Endodermal cell (in vitro differentiated cells): ENCODE data around the gene EDNRA. TPM values are rescaled to one million over a fixed set of nuclear protein-coding genes. Genes with fewer than 3 reads are reported as not detected.

Source experiments
- DNase-seq: peaks from one replicate; pipeline ENCODE4 v3.0.0-alpha.2; 2017
- H3K27ac ChIP-seq: 2 replicates; pipeline ENCODE4 v1.5.1; 2013; ENCODE audit warnings: mild to moderate bottlenecking, low read depth, low read length, moderate library complexity
- H3K27me3 ChIP-seq: 2 replicates; pipeline ENCODE4 v1.6.1; 2013; ENCODE audit warnings: mild to moderate bottlenecking, low read length, moderate library complexity; ENCODE audit not compliant: insufficient read depth, control insufficient read depth, poor library complexity, severe bottlenecking
- H3K36me3 ChIP-seq: 2 replicates; pipeline ENCODE4 v1.7.0; 2013; ENCODE audit warnings: mild to moderate bottlenecking, low read length, moderate library complexity; ENCODE audit not compliant: control insufficient read depth, insufficient read depth
- H3K4me1 ChIP-seq: one replicate; pipeline ENCODE4 v1.7.0; 2013; ENCODE audit warnings: low read length; ENCODE audit not compliant: control insufficient read depth, insufficient read depth
- H3K4me3 ChIP-seq: 2 replicates; pipeline ENCODE4 v1.5.1; 2013; ENCODE audit warnings: mild to moderate bottlenecking, low read length, moderate library complexity
- H3K9ac ChIP-seq: 2 replicates; pipeline ENCODE4 v1.6.1; 2013; ENCODE audit warnings: mild to moderate bottlenecking, low read length, moderate library complexity; ENCODE audit not compliant: poor library complexity, severe bottlenecking; ENCODE audit errors: extremely low read depth
- H3K9me3 ChIP-seq: 2 replicates; pipeline ENCODE4 v1.6.1; 2013; ENCODE audit warnings: mild to moderate bottlenecking, low read length, moderate library complexity; ENCODE audit not compliant: control insufficient read depth
- H3K27ac Mint-ChIP-seq: 2 replicates; pipeline ENCODE4 v1.8.0; 2020; ENCODE audit warnings: mixed read lengths
- H3K27me3 Mint-ChIP-seq: 2 replicates; pipeline ENCODE4 v1.8.0; 2021; ENCODE audit warnings: mild to moderate bottlenecking, mixed read lengths; ENCODE audit not compliant: insufficient read depth
- H3K36me3 Mint-ChIP-seq: 2 replicates; pipeline ENCODE4 v1.8.0; 2020; ENCODE audit warnings: low read depth, mixed read lengths
- H3K4me1 Mint-ChIP-seq: 2 replicates; pipeline ENCODE4 v1.8.0; 2020; ENCODE audit warnings: mixed read lengths
- H3K4me3 Mint-ChIP-seq: 2 replicates; pipeline ENCODE4 v1.8.0; 2020; ENCODE audit warnings: mild to moderate bottlenecking, moderate library complexity, mixed read lengths
- H3K9me3 Mint-ChIP-seq: 2 replicates; pipeline ENCODE4 v1.8.0; 2020; ENCODE audit warnings: mild to moderate bottlenecking, mixed read lengths
- WGBS, 2 experiments: methylation state at CpG; one replicate each; pipeline versions ENCODE4 v1.1.5 to v1.1.7; 2013; ENCODE audit warnings: missing lambda C conversion rate in 2 of 2, mixed read lengths in 1 of 2; ENCODE audit not compliant: insufficient coverage in 1 of 2, insufficient read length in 1 of 2; 5-methylcytosine and 5-hydroxymethylcytosine counted together
- total RNA-seq, 2 donors: library from RNA; stranded (reverse); fragmentation: NEBNext Ultra II Directional in 1 of 2; extraction: Animal tissue kit (Norgen Biotek cat#: 25700) in 1 of 2; gene quantifications; 2 replicates in 1 of 2; 3 replicates in 1 of 2; pipeline ENCODE4 v1.2.1, GENCODE V29; 2021
- TF ChIP-seq, protein P1 (sequence below): fragments of 200-600 bp; sonication (generic); conservative IDR thresholded peaks from 2 replicates; pipeline ENCODE4 v1.5.0; 2021; ENCODE audit warnings: antibody characterized with exemption, mild to moderate bottlenecking

Gene EDNRA
- total RNA-seq, 2 donors from 2014 or later: 11.5 to 13.2 TPM

DNA sequence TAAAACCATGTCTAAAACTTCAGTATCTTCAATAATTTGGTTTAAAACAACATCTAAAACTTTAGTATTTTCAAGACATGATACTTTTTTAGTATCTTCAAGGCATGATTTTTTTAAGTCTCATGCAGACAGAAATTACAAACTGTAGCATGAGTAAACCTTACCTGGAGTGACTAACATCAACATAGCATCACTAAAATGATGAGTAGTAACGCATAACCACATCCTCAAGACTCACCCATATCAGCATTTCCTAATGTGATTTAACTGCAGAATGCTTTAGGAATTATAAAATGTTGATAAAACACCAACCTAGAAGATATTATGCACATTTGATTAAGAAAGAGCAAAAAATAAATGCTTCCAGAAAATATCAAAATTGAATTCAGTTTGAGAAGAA is 19.7 kb upstream of the EDNRA start:
- no peak for DNase-seq
- H3K4me1 ChIP-seq: no peaks in the 10 kb centered on the region
- H3K27ac Mint-ChIP-seq: no peak overlapping the region
- no peaks in the 10 kb centered on the region for H3K36me3 ChIP-seq
- no peak overlapping the region for H3K4me3 Mint-ChIP-seq
- no peaks in the 10 kb centered on the region for H3K36me3 Mint-ChIP-seq
- no peak overlapping the region for H3K9ac ChIP-seq
- TF ChIP-seq, protein P1, sequence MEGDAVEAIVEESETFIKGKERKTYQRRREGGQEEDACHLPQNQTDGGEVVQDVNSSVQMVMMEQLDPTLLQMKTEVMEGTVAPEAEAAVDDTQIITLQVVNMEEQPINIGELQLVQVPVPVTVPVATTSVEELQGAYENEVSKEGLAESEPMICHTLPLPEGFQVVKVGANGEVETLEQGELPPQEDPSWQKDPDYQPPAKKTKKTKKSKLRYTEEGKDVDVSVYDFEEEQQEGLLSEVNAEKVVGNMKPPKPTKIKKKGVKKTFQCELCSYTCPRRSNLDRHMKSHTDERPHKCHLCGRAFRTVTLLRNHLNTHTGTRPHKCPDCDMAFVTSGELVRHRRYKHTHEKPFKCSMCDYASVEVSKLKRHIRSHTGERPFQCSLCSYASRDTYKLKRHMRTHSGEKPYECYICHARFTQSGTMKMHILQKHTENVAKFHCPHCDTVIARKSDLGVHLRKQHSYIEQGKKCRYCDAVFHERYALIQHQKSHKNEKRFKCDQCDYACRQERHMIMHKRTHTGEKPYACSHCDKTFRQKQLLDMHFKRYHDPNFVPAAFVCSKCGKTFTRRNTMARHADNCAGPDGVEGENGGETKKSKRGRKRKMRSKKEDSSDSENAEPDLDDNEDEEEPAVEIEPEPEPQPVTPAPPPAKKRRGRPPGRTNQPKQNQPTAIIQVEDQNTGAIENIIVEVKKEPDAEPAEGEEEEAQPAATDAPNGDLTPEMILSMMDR: no peak
- peaks cover 5% of the 10 kb centered on the region for H3K9me3 Mint-ChIP-seq
- H3K4me1 Mint-ChIP-seq: no peaks in the 10 kb centered on the region
- no peak overlapping the region for H3K4me3 ChIP-seq
- no peaks in the 10 kb centered on the region for H3K27me3 ChIP-seq
- no peaks in the 10 kb centered on the region for H3K9me3 ChIP-seq
- no peaks in the 10 kb centered on the region for H3K27me3 Mint-ChIP-seq
- WGBS, 2 experiments: 90% methylated on average over 1 of the region's 1 CpG; no CpG with 5 or more reads in 1 of the 2 experiments
- no peak overlapping the region for H3K27ac ChIP-seq

DNA sequence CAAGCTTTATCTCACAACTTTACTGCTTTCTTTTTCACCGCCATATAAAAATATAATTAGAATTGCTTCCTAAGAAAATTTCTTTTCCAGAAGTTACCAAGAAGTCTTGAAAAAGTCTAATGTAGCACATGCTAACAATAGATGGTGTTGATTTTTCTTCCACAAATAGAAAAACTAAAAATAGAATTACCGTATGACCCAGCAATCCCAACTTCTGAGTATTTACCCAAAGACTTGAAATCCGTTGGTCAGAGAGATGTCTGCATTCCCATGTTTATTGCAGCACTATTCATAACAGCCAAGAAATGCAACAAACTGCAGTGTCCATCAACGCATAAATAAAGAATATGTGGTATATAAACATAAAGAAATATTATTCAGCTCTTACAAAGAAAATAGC is 17.8 kb upstream of the EDNRA start:
- TF ChIP-seq, protein P1: no peak
- Mint-ChIP-seq H3K4me1 (no peaks in the 10 kb centered on the region), H3K27me3 (no peaks in the 10 kb centered on the region), H3K4me3 (no peak overlapping the region), H3K9me3 (peaks cover 5% of the 10 kb centered on the region), H3K27ac (no peak overlapping the region), H3K36me3 (no peaks in the 10 kb centered on the region)
- Histone ChIP-seq H3K27ac (no peak overlapping the region), H3K4me3 (no peak overlapping the region), H3K36me3 (no peaks in the 10 kb centered on the region), H3K27me3 (no peaks in the 10 kb centered on the region), H3K9me3 (no peaks in the 10 kb centered on the region), H3K9ac (no peak overlapping the region), H3K4me1 (no peaks in the 10 kb centered on the region)
- no peak for DNase-seq
- 86 to 100% methylated on average over 1 to 3 of the region's 4 CpGs for WGBS, 2 experiments

DNA sequence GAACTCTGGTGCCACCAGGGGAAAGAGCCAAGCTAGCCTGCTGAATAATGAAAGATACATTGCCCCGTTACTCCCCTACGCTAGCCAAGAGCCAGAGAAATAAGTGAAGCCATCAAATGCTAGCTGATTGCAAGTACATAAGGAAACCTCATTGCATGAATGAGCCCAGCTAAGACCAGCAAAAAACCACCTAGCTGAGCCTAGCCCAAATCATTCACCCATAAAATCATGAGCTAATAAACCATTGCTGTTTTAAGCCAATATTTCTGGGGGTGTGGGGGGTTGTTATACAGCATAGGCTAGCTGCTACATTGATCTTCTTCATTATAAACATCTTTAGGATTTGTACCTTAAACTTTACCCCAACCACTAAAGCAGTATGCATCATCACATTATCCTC is 15.4 kb upstream of the EDNRA start:
- H3K27me3 Mint-ChIP-seq: peaks cover 2% of the 10 kb centered on the region
- WGBS, 2 experiments: 86% methylated on average over 2 of the region's 2 CpGs; no CpG with 5 or more reads in 1 of the 2 experiments
- Histone ChIP-seq H3K36me3 (no peaks in the 10 kb centered on the region), H3K9ac (no peak overlapping the region), H3K27me3 (no peaks in the 10 kb centered on the region), H3K4me1 (no peaks in the 10 kb centered on the region), H3K4me3 (no peak overlapping the region), H3K27ac (no peak overlapping the region), H3K9me3 (no peaks in the 10 kb centered on the region)
- no peak overlapping the region for H3K4me3 Mint-ChIP-seq
- H3K27ac Mint-ChIP-seq: no peak overlapping the region
- TF ChIP-seq, protein P1: no peak
- no peaks in the 10 kb centered on the region for H3K4me1 Mint-ChIP-seq
- H3K9me3 Mint-ChIP-seq: peaks cover 24% of the 10 kb centered on the region
- no peaks in the 10 kb centered on the region for H3K36me3 Mint-ChIP-seq
- DNase-seq: no peak
